ENCODE data around the gene TSPYL1.
"Not testable (repeated sequence)": the region's sequence is repeated elsewhere in the genome, so short reads cannot be mapped to it uniquely, and the experiment has no call there.

Gene TSPYL1

DNA sequence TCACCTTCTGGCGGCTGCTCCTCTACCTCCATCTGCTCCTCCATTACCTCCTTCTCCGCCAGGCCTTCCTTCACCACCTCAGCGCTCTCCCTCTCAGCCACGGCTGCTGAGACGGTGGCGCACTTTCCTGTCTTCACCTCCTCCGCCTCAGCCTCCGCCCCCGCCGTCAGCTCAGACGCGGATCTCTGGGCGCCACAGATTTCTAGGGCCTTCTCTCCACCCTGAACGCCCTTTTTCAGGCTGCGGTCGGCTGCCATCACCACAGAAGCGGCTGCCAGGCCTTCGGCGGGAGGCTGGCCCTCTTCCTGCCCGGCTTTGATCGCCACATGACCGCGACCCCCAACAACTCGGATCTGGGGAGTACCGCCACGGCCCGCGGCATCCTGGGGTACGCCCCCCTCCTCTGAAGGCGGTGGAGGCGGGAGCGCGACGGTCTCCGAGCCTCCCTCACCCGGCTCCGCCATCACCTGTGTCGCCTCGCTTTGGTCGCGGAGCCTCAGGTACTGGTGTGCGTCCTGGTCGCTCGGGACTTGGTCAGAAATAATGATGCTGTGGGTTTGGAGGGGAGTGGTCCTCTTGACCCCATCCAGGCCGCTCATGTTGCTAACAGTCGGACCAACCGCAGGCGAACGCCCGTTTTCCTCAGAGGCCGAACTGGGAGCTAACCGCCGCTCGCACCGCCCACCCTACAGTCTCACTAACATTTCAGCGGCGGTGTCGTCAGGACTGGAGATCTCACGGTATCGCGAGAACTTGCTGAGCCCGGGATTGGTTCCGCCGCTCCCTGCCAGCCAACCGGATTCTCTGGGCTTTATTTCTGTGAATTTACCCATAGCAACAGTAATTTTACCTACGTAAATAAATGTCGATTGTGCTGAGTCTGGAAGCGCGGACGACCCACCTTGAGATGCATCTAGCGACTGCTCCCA, at the start of gene TSPYL1:
TSS of gene TSPYL1 (minus strand) at position 699 of the 929 bp plus-strand sequence. CDS start at position 599, 100 bp downstream.
- peak within 1 kb of the TSS; percentile 96 for H3K4me3 ChIP-seq (ENCODE audit: low read depth, low read length)

DNA sequence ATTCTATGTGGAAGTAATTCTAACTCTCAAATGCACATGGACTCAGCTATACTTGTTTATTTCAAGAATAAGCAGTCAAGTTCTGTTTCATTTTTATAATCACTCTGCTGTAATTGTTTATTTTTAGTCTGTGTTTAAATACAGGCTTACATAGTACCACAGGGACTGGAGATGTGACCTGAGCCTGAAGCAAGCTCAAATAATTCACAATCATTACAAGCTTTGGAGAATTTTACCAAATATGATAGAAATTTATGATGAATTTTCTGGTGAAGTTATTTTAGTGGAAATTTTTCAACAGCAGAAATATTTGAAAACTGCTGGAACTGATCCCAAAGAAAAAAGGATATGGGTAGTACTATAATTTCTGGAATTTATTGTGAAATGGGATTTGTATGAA, 49.4 kb upstream of the TSPYL1 start:
- H3K4me3 ChIP-seq (ENCODE audit: low read depth, low read length) = no peak overlapping the region

DNA sequence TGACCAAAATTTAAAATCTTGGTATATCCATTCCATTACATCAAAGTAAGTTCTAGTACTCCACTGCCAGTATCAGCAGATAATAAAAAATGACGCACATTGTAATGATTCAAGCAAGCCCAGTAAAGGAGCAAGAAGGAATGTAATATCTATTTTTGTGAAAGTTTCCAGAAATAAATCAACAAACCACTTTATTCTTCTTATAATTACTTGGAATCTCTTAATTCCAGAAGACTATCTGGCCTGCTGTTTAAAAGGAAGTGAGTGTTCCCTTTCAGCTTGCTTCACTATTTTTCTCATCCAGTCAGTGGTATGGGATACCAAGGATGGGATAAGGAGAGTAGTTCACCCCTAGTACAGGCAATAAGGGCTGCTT, 48.8 kb upstream of the TSPYL1 start:
- H3K4me3 ChIP-seq (ENCODE audit: low read depth, low read length) = no peak overlapping the region

DNA sequence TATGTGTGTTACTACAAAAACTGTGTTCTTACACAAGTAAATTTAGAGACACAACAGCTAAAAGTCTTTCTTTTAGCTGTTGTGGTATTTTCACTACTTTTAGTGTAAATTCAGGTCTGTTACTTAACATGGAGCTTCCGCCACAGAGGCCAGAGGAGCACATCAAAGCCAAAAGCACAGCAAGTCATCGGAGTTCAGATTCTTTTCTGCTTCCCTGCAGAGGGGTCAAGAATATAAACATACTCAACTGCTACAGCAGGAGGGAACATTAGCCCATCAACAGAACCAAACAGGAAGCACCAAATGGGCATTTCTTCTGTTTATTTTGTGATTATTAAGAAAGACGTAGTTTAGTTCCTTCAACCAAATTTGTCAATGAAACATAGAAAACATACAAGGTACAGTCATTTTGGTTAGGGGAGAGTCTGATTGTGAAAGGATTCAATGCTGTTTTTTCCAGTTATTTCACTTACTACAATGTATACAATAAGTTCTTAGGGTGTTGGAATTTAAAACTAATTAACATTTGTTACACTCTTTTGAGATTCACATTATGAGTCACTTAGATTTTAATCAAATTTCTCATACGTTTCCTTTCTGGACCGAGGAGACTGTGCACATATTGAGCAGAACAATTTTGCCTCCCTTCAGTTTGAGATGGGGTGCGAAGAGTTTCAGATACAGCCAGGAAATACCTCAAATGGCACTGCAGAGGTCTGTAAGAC, 48.2 kb upstream of the TSPYL1 start:
- H3K4me3 ChIP-seq (ENCODE audit: low read depth, low read length) = no peak overlapping the region

DNA sequence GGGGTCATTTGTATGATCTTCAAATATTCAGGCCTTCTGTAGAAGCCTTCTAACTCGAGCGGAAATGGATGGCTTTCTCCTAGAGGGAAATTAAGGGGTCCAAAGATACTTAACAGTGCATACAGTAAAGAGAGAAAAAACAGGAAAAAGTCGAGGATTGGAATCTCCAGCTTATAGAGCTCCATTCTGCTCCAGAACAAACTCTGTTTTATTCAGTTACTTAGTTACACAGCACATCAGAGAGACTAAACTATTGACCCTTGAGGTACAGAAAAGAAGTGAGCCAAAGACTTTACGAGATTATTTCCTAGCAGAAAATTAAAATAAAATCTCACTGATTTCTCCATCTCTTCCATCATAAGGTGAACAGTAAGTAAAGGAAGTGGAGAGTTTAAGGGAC, 47.3 kb upstream of the TSPYL1 start:
- H3K4me3 ChIP-seq (ENCODE audit: low read depth, low read length) = no peak overlapping the region

DNA sequence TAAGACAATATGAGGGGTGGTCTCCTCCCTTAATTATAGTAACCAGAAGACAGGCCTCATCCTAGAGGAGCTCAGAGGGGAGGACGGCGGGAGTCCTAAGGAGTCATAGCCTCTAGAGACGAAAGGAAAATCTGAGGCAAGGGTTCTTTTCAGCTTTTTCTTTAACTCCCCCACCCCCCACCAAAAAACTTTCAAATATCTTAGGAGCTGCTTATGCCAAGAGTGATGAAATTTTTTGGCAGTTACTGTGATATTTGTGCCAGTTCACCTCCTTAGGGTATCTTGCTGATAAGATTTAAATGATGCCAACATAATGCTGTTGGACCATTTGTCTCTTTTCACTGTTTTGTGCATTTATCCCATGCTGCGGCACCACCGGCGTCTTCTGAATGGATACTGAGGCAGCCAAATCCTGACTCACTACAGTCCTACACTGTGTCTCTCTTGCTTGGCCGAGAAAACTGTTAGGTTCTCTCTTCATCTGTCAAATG, 46.5 kb upstream of the TSPYL1 start:
- no peak overlapping the region for H3K4me3 ChIP-seq (ENCODE audit: low read depth, low read length)

DNA sequence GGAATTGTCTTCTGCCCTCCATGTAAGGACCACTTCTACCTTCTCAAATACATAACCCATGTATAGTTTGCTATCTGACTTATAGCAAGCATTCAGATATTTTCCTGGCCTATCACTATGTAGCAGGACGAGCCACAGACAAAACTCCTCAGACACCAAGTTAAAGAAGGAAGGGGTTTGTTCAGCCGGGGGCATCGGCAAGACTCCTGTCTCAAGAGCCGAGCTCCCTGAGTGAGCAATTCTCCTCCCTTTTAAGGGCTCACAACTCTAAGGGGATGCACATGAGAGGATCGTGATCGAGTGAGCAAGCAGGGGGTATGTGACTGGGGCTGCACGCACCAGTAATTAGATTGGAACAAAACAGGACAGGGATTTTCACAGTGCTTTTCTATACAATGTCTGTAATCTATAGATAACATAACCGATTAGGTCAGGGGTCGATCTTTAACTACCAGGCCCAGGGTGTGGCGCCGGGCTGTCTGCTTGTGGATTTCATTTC, 46.0 kb upstream of the TSPYL1 start:
- H3K4me3 ChIP-seq (ENCODE audit: low read depth, low read length) = not testable (repeated sequence)

DNA sequence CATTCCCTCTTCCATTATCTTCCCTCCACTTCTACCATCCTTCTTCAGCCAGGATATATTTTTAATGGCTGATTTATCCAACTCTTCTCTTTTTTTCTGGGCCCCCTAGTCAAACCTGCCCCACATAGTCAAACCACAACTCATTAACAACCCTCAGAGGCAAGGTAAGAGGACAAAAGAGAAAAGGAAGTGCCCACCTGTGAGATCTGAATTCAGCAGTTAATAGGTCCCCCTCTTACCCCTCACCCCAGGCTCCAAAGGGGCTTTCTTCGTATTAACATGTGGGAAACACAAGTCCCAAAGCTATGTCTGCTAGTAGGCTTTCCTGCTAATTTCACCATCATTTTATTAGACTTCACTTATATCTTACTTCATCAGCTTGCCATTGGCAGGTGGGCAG, 44.1 kb upstream of the TSPYL1 start:
- no peak overlapping the region for H3K4me3 ChIP-seq (ENCODE audit: low read depth, low read length)

DNA sequence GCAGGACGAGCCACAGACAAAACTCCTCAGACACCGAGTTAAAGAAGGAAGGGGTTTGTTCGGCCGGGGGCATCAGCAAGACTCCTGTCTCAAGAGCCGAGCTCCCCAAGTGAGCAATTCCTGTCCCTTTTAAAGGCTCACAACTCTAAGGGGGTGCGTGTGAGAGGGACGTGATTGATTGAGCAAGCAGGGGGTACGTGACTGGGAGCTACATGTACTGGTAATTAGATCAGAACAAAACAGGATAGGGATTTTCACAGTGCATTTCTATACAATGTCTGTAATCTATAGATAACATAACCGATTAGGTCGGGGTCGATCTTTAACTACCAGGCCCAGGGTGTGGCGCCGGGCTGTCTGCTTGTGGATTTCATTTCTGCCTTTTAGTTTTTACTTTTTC, 42.2 kb upstream of the TSPYL1 start:
- not testable (repeated sequence) for H3K4me3 ChIP-seq (ENCODE audit: low read depth, low read length)

DNA sequence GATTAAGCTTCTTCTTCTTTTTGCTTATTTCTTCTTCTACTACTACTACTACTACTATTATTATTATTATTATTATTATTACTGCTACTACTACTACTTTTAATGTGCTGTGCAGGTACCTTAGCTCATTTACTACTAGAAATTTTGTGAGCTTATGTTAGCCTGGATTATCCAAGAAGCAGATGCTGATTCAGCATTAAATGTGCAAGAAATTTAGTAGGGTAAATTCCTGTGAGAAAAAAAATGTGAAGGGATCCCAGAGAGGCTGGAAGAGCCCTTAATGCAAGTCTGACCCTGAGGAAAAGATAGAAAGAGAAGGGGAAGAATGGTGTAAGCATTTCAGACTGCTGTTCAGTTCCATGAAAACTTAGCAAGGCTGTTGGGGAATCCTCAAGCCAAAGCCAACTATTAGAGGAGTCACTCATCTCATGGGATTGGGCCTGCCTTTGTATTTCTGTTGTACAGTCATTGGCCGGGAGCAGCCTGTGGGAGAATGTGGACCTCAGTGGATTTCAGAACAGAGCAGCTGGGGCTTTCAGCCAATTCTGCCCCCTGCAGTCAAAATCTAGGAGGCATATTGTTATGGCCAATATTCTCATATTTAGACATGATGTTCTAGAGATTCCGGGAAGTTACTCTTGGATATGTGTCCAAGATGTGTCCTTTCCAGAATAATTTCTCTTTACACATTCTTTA, 37.2 kb upstream of the TSPYL1 start:
- no peak overlapping the region for H3K4me3 ChIP-seq (ENCODE audit: low read depth, low read length)

DNA sequence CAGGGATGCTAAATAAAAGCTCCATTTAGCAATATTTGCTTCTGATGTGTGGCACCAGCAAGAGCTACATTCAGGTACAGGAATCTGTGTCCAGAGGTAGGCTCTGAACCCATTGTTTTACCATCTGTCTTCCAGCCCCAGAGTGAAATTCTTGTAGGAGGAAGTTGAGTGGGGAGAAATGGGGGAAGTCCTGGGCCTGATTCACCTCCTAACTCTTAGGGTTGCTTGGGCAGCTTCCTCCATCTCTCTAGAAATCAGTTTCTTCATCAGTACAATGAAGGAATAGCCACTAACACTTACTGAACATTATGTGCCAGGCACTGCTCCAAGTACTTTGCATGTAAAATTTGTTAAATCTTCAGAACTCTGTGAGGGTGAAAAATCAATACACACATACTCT, 35.1 kb upstream of the TSPYL1 start:
- no peak overlapping the region for H3K4me3 ChIP-seq (ENCODE audit: low read depth, low read length)

DNA sequence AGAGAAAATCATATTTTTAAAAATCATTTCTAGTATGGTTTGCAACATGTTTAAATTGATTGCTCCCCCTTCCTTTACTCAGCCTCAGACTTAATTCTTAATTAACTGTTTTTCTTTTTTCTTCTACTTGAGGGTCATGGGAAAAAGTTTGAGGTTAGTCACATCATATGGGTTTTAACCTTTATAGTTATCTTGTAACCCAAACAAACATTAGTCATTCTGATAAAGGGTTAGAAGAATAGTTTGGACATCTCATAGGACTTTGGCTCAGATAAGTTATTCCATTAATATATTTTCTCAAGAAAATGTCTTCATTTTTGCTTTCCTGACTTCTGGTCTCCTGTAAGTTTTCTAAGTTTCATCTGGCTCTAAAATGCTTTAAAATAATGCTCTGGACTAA, 34.5 kb upstream of the TSPYL1 start:
- H3K4me3 ChIP-seq (ENCODE audit: low read depth, low read length) = no peak overlapping the region

DNA sequence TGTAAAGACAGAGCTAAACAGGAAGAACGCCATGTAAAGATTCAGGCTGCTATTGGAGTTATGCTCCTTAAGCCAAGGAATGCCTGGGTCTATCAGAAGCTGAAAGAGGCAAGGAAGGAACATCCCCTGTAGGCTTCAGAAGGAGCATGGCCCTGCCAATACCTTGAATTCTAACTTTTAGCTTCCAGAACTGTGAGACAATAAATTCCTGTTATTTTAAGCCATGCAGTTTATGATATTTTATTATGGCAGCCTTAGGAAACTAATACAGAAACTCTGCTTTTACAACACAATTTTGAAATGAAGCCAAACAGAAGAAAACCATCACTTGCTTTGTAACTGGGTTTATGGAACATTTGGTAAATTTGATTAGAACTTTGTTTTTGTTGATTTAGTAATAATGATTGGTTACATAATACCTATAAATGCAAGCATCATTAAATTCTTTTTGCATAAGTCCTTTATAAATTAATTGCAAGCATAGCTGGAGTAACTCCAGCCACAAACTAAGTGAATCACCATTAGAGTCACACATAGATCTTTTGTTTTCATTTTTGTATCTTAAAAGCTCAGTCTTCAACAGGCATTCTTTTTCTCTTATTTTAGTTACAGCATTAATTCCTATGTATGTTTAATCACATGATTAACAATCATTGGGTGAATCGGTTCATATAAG, 33.5 kb upstream of the TSPYL1 start:
- no peak overlapping the region for H3K4me3 ChIP-seq (ENCODE audit: low read depth, low read length)

DNA sequence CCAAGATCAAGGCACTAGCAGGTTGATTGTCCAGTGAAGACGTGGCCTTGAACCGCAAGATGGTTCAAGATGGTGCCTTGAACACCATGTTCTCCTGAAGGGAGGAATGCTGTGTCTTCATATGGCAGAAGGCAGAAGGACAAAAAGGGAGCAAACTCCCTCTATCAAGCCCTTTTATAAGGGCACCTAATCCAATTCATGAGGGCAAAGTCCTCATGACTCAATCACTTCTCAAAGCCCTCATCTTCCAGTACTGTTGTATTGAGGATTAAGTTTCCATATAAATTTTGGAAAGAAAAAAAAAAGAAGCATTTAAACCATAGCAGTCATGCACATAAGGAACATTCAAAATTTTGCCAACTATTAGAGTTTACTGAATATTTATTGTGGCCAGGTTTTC, 29.9 kb upstream of the TSPYL1 start:
- H3K4me3 ChIP-seq (ENCODE audit: low read depth, low read length) = no peak overlapping the region

DNA sequence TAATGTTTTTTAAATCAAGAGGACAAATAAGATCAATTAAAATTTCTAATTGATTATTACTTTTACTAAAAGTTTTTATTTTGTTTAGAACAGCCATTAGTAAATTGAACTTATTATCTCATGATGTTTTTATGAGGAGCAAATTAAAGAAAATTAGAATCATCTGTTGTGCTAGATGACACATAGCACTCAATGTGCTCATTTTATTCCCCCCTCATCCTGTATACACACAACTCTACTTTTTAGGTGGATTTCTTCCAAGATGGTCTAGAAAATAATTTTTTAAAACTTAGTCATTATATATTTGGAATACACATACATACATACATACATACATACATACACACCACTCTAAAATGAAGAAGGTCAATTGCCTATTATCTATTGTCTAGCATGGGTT, 29.3 kb upstream of the TSPYL1 start:
- H3K4me3 ChIP-seq (ENCODE audit: low read depth, low read length) = no peak overlapping the region

DNA sequence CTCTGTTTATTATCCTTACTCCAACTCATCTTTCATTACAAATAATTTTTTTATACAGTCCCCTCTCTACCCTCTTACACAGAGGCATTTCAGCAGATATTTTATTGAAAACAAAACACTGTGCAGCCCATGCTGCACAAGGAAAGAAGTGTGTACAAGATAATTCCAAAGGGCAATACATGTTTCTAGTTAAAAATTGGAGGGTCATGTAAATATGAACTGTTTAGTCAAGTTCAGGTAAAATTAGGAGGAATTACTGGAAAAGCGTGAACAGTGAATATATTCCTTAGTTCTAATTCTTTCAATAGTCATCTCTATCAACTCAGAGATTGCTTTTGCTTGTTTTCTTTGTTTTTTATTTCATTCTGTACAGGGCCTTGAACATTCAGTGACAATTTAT, 27.9 kb upstream of the TSPYL1 start:
- H3K4me3 ChIP-seq (ENCODE audit: low read depth, low read length) = no peak overlapping the region

DNA sequence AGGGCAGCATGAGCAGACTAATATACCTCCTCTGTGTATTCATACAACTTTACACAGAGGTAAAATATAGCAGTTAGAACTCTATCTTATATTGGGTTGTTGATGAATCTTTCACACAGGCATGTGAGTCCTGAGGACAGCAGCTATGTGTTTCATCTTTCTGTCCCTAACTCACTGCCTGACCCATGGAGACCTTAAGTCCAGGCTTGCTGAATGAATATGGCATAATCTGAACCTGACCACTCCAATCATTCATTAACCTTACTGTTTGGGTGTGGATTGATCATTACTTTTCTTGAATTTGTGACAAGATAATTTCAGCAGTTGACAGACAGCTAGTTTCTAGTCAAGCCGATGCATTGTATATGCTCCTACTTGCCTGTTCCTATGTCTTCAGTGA, 27.3 kb upstream of the TSPYL1 start:
- no peak overlapping the region for H3K4me3 ChIP-seq (ENCODE audit: low read depth, low read length)

DNA sequence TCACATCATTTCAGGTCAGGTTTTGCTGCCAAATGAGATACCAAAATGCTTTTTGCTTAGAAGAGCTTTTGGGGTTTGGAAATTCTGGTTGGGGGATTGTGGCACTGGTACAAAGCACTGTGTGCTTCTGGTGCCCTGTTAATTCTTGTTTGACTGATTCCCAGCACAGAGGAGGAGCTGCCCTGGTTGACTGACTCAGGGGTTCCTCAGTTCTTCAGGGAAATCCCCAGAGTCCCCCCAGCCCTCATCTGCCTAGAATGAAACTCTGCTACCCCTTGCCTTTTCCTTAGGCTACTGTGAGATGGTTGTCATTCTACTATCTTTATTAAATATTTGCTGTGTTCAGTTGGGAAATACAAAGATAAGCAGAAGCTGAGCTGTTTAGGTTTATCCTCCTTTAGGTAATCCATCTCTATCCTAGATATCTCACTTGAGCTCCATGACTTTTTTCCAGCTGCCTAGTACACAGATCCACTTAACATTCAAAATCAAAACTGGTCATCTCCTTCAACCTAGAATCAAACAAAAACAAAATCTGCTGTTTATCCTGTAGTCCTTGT, 24.9 kb upstream of the TSPYL1 start:
- no peak overlapping the region for H3K4me3 ChIP-seq (ENCODE audit: low read depth, low read length)

DNA sequence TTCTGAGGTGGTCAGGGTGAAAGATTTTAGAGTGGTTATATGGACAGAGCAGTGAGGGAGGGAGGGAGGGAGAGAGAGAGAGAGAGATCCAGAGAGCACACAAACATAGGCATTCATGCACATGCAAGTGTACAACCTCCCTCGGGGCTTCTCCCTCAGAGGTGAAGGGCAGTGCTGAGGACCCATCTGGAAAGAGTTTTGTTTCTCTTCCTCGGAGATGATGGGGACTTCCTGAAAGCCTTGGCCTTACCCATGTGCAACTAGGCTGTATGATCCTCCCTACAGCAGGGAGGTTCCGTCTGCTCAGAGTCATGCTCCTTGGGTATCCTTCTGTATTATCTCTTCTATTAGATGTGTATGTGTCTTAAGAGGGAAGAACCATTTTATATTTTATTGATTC, 21.4 kb upstream of the TSPYL1 start:
- no peak overlapping the region for H3K4me3 ChIP-seq (ENCODE audit: low read depth, low read length)

DNA sequence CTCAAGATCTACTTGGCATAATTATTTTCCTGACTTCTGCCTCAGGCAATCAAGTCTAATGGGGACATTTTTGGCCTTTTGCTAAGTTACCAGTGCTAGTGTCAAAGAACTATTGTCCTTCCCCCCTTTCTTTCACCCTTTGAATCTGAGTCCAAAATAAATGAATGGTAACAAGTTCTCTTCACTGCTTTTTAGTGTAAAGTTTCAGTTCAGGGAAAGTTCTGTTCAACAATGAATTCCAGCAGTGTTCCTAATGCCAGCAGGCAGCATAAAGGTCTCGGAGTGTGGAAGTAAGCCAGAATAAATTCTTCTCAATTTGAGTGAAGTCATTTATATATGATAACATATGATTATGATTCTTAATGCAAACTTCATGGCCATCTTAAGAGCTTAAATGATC, 20.8 kb upstream of the TSPYL1 start:
- H3K4me3 ChIP-seq (ENCODE audit: low read depth, low read length) = no peak overlapping the region
